Esophagus muscularis mucosa (tissue), 3 donors: ENCODE results near the gene CHRDL2.

Experiments
- POLR2A ChIP-seq: fragments of 450-650 bp; IDR thresholded peaks from one replicate; pipeline ENCODE4 v1.6.1; 2017; ENCODE audit warnings: antibody characterized with exemption, moderate library complexity, mild to moderate bottlenecking, low read depth
- POLR2AphosphoS5 ChIP-seq, 2 donors: sonication (generic); formaldehyde crosslinking; IDR thresholded peaks; one replicate each; pipeline ENCODE4 v1.6.1; 2017; ENCODE audit warnings: antibody characterized with exemption in 2 of 2
- TF ChIP-seq, protein P1 (sequence below), 3 experiments: fragments of 200-600 bp in 2 of 3; fragments of 450-650 bp in 1 of 3; sonication (generic) in 2 of 3; IDR thresholded peaks; one replicate each; pipeline ENCODE4 v1.5.1; 2017 to 2019; ENCODE audit warnings: antibody characterized with exemption in 3 of 3, mild to moderate bottlenecking in 2 of 3, moderate library complexity in 1 of 3

DNA sequence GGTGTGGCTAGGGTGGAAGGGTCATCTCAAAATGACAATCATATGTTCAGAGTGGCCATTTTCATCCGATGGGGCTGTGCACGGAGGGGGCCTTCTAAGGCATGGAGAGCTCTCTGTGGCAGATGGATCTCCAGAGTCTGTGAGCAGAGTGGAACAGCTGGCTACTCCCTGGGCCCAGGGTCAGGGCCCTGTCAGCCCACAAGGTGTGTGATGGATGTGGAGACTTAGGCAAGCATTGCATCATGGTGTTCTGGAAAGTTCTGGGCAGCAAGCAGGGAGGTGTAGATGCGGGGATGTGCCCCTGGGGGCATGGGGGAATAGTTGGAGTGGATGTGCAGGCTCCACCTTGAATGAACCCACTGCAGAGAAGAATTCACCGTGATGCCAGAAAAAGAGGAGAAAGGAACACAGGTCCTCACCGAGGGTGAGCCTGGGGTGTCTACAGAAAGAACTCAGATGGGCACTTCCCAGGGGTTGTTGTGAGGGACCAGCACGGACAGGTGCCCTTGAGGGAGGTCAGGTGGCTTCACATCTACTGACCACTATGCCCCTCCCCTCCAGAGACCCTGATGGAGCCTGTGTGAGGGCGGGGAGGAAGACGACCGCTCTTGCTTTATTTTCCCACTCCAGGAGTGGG, 51.1 kb downstream of the CHRDL2 start:
- TF ChIP-seq, protein P1, sequence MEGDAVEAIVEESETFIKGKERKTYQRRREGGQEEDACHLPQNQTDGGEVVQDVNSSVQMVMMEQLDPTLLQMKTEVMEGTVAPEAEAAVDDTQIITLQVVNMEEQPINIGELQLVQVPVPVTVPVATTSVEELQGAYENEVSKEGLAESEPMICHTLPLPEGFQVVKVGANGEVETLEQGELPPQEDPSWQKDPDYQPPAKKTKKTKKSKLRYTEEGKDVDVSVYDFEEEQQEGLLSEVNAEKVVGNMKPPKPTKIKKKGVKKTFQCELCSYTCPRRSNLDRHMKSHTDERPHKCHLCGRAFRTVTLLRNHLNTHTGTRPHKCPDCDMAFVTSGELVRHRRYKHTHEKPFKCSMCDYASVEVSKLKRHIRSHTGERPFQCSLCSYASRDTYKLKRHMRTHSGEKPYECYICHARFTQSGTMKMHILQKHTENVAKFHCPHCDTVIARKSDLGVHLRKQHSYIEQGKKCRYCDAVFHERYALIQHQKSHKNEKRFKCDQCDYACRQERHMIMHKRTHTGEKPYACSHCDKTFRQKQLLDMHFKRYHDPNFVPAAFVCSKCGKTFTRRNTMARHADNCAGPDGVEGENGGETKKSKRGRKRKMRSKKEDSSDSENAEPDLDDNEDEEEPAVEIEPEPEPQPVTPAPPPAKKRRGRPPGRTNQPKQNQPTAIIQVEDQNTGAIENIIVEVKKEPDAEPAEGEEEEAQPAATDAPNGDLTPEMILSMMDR (IDR thresholded peaks at IDR 0.05), result no peak
- TF ChIP-seq POLR2A, result no peak
- TF ChIP-seq POLR2AphosphoS5 (IDR thresholded peaks at IDR 0.05), result peak; percentile 16 to 34
